Measurements from ENCODE around the gene C1QTNF8.

The C1QTNF8 gene

DNA sequence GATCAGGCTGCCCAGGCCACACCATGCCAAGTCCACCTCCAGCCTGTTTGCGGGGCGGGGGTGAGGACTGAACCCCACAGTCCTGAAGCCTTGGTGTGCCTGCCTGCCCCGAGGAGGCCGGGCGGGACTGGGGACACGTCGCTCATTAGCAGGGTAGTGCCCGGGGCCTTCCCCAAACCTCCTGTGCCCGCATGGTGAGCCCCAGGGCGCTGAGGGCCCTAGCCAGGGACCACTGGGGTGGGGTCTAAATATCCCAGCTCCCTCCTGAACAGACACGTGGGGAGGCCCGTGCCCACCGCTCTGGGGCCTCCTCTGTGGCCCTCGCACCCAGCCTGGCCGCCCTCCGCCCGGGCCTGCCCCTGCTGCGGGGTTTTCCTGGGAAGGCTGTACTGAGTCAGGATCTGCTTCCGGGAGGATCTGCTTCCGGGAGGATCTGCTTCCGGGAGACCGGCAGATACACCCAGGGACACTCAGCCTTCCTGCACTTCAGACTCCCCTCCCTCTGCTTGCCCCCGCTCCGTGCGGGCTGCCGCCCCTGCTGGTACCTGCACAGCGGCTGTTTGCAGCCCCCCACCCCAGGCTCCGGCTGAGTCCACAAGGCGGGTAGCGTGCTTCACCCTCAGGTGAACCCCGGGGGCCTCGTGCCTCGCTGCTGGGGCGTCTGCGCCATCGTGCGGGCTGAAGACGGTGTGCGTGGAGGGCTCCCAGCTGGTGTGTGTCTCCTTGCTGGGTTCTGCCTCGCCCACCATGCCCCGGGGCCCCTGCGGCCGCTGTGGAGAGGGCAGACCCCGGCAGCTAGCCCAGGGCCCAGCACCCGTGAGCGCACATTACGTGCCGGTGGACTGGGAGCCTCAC lies 33.3 kb upstream of the C1QTNF8 start:
- Histone ChIP-seq H3K9me3 (ENCODE audit: control insufficient read depth, insufficient read depth, low read depth, low read length) (no peaks in the 10 kb centered on the region), H3K27ac (ENCODE audit: extremely low read depth, low read depth, low read length) (no peak overlapping the region), H3K4me3 (ENCODE audit: low read depth, low read length) (no peak overlapping the region), H3K4me1 (ENCODE audit: control insufficient read depth, insufficient read depth, low read length) (no peaks in the 10 kb centered on the region), H3K36me3 (ENCODE audit: control insufficient read depth in 2 of 2, insufficient read depth in 1 of 2, low read length in 2 of 2) (no peaks in the 10 kb centered on the region)
- POLR2A ChIA-PET: no interaction called here
- CTCF ChIA-PET: interaction anchor here (0.8 kb wide), 1 partner anchor 23 kb away, joined by 3 read pairs; no protein-coding TSS in a partner anchor
- no peak for TF ChIP-seq ZNF391 (tag by site-specific recombination; IDR thresholded peaks at IDR 0.05; ENCODE audit: borderline replicate concordance, low read depth)
- TF ChIP-seq PRDM6 (tag by site-specific recombination; IDR thresholded peaks at IDR 0.05): no peak
- TF ChIP-seq, protein P1, sequence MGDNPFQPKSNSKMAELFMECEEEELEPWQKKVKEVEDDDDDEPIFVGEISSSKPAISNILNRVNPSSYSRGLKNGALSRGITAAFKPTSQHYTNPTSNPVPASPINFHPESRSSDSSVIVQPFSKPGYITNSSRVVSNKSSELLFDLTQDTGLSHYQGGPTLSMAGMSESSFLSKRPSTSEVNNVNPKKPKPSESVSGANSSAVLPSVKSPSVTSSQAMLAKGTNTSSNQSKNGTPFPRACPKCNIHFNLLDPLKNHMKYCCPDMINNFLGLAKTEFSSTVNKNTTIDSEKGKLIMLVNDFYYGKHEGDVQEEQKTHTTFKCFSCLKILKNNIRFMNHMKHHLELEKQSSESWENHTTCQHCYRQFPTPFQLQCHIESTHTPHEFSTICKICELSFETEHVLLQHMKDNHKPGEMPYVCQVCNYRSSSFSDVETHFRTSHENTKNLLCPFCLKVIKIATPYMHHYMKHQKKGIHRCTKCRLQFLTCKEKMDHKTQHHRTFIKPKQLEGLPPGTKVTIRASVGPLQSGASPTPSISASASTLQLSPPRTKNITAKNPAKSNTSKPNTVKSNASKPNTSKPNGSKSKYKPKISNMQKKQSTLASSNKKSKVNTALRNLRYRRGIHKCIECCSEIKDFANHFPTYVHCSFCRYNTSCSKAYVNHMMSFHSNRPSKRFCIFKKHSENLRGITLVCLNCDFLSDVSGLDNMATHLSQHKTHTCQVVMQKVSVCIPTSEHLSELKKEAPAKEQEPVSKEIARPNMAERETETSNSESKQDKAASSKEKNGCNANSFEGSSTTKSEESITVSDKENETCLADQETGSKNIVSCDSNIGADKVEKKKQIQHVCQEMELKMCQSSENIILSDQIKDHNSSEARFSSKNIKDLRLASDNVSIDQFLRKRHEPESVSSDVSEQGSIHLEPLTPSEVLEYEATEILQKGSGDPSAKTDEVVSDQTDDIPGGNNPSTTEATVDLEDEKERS (tag by site-specific recombination; IDR thresholded peaks at IDR 0.05): no peak
- TF ChIP-seq GLI4 (tag by site-specific recombination; IDR thresholded peaks at IDR 0.05): no peak
- no peak for TF ChIP-seq ZNF292 (tag by site-specific recombination; IDR thresholded peaks at IDR 0.05; ENCODE audit: borderline replicate concordance, low read depth)
- TF ChIP-seq ZNF555 (tag by site-specific recombination; conservative IDR thresholded peaks at IDR 0.05): no peak
- TF ChIP-seq IKZF3 (tag by site-specific recombination; IDR thresholded peaks at IDR 0.05): 0 out of 2 replicates have a peak, but pooled peaks have one; percentile 35

DNA sequence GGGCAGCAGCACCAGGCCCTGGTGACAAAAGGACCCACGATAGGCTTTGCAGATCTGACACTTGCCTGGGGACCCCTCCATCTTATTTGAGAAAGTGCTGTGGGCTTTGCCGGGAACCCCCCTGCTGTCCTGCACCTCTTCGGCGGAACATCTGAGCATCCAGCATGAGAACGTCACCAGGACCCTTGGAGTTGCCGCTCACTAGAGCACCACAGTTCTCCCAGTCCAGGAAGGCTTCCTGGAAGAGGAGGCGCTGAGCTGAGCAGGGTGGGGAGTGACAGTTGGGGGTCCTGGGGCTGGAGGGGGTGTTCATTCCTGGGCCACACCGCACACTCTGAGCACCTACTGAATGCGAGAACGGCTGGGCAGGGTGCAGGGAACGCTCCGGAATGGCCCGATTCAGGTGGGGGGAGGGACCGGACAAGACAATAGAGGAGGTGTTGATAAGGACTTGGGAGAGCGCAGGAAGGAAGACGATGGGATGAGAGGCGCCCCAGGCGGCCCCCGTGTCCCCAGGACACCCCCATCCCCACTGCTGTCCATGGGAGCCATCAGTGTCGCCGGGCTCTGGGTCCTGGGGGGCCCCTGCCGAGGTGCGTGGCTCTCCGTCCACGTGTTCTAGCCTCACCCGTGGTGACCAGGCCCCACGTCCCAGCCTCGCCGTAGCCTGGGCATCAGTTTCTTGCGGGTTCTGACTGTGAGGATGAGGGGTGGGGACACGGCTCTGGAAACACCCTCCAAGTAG lies 32.1 kb upstream of the C1QTNF8 start:
- H3K9me3 ChIP-seq (ENCODE audit: control insufficient read depth, insufficient read depth, low read depth, low read length): no peaks in the 10 kb centered on the region
- ChIA-PET CTCF (interaction anchor here (0.6 kb wide), 1 partner anchor 120 kb away, joined by 4 read pairs; no protein-coding TSS in a partner anchor), POLR2A (no interaction called here)
- no peaks in the 10 kb centered on the region for H3K4me1 ChIP-seq (ENCODE audit: control insufficient read depth, insufficient read depth, low read length)
- H3K27ac ChIP-seq (ENCODE audit: extremely low read depth, low read depth, low read length): no peak overlapping the region
- no peaks in the 10 kb centered on the region for H3K36me3 ChIP-seq (ENCODE audit: control insufficient read depth in 2 of 2, insufficient read depth in 1 of 2, low read length in 2 of 2)
- H3K4me3 ChIP-seq (ENCODE audit: low read depth, low read length): no peak overlapping the region
- no peak for TF ChIP-seq ZBTB11 (tag by site-specific recombination; conservative IDR thresholded peaks at IDR 0.05; ENCODE audit: low read depth)
- TF ChIP-seq ZNF560 (tag by site-specific recombination; IDR thresholded peaks at IDR 0.05; ENCODE audit: borderline replicate concordance): no peak
- TF ChIP-seq ZNF341 (tag by site-specific recombination; IDR thresholded peaks at IDR 0.05; ENCODE audit: low read depth): peak; percentile 54
- TF ChIP-seq ZEB2 (tag by site-specific recombination; IDR thresholded peaks at IDR 0.05): no peak
- TF ChIP-seq ZNF600 (tag by site-specific recombination; IDR thresholded peaks at IDR 0.05): peak; percentile 83; the same call in 1 of the 2 replicates
- TF ChIP-seq, protein P2, sequence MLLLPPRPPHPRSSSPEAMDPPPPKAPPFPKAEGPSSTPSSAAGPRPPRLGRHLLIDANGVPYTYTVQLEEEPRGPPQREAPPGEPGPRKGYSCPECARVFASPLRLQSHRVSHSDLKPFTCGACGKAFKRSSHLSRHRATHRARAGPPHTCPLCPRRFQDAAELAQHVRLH (tag by site-specific recombination; IDR thresholded peaks at IDR 0.05): no peak
- TF ChIP-seq ZSCAN18 (tag by site-specific recombination; IDR thresholded peaks at IDR 0.05): no peak
- no peak for TF ChIP-seq ZNF654 (tag by site-specific recombination; IDR thresholded peaks at IDR 0.05; ENCODE audit: low read depth)
- TF ChIP-seq GLIS2 (tag by site-specific recombination; IDR thresholded peaks at IDR 0.05): no peak
- no peak for TF ChIP-seq ZNF19 (tag by site-specific recombination; IDR thresholded peaks at IDR 0.05; ENCODE audit: low read depth)
